SH-SY5Y (cell line): ENCODE data around the gene TPM2.

Source experiments
- GATA2 ChIP-seq: IDR thresholded peaks from 2 replicates; pipeline ENCODE4 v1.6.1; 2011; ENCODE audit warnings: mild to moderate bottlenecking, low read depth, low read length
- GATA3 ChIP-seq: IDR thresholded peaks from 2 replicates; pipeline ENCODE4 v1.6.1; 2011; ENCODE audit warnings: low read depth, mild to moderate bottlenecking, low read length, moderate library complexity

- TF ChIP-seq GATA2 (no peak), GATA3 (no peak)
These were observed 43.6 kb downstream of the TPM2 start for GRCh38 chr9:35646153-35646532.
